Retinal pigment epithelial cell (primary cell): ENCODE measurements around the gene CDC20.

Source experiments
- DNase-seq: peaks from one replicate; pipeline ENCODE4 v3.0.0-alpha.2; 2010; ENCODE audit warnings: low read depth
- H3K4me3 ChIP-seq: 2 replicates; pipeline ENCODE4 v1.5.1; 2011; ENCODE audit warnings: mild to moderate bottlenecking, low read length, control low read depth, moderate library complexity
- CTCF ChIP-seq: conservative IDR thresholded peaks from 2 replicates; pipeline ENCODE4 v1.5.1; 2011; ENCODE audit warnings: low read depth, low read length, control low read depth, inconsistent platforms

The CDC20 gene

GRCh38 chr1:43358746-43359693 is at the start of gene CDC20:
CDC20 (plus strand) TSS chr1:43358981; CDS start chr1:43359216, 235 bp downstream.
- peak within 1 kb of the TSS; percentile 84 for H3K4me3 ChIP-seq
- TF ChIP-seq CTCF, result no peak
- DNase-seq, result peak; percentile 84

GRCh38 chr1:43309405-43310025 is 49.3 kb upstream of the CDC20 start:
- no peak overlapping the region for H3K4me3 ChIP-seq

GRCh38 chr1:43311521-43311920 is 47.3 kb upstream of the CDC20 start:
- DNase-seq, result no peak
- no peak for TF ChIP-seq CTCF
- no peak overlapping the region for H3K4me3 ChIP-seq

More at GRCh38 chr1:43309405-43310025, 49.3 kb upstream of the CDC20 start:
- no peak for DNase-seq
- TF ChIP-seq CTCF, result no peak

- no peak overlapping the region for H3K4me3 ChIP-seq
- no peak for DNase-seq
- no peak for TF ChIP-seq CTCF
Observed at GRCh38 chr1:43312212-43312623, 46.6 kb upstream of the CDC20 start.

GRCh38 chr1:43312663-43313515 is 45.9 kb upstream of the CDC20 start:
- no peak for TF ChIP-seq CTCF
- no peak overlapping the region for H3K4me3 ChIP-seq
- DNase-seq, result no peak

- no peak for DNase-seq
- no peak for TF ChIP-seq CTCF
Observed at GRCh38 chr1:43313771-43314170, 45.0 kb upstream of the CDC20 start.

More at GRCh38 chr1:43313771-43314170, 45.0 kb upstream of the CDC20 start:
- no peak overlapping the region for H3K4me3 ChIP-seq
